SU-DHL-6 (cell line): ENCODE results near the gene PTCH1.

ENCODE experiments used
- H2AFZ ChIP-seq: fragments of 200-600 bp; sonication (generic); 2 replicates; pipeline ENCODE4 v1.6.1; 2014; ENCODE audit warnings: low read depth, mild to moderate bottlenecking, moderate library complexity, mixed read lengths, antibody characterized with exemption, low read length; ENCODE audit not compliant: severe bottlenecking
- H3F3A ChIP-seq: fragments of 200-600 bp; shearing (Covaris generic); 2 replicates; pipeline ENCODE4 v1.6.0; 2016; ENCODE audit warnings: antibody characterized with exemption, mild to moderate bottlenecking; ENCODE audit not compliant: insufficient read depth
- H3K27ac ChIP-seq: fragments of 200-600 bp; sonication (generic); 2 replicates; pipeline ENCODE4 v1.5.1; 2016; ENCODE audit warnings: low read depth, mild to moderate bottlenecking, low read length, moderate library complexity, mixed read lengths
- H3K27me3 ChIP-seq: fragments of 200-600 bp; sonication (generic), shearing (Covaris generic); 2 replicates; pipeline ENCODE4 v1.6.0; 2014; ENCODE audit warnings: mild to moderate bottlenecking, low read length
- H3K36me3 ChIP-seq: fragments of 200-600 bp; sonication (generic); 2 replicates; pipeline ENCODE4 v1.6.1; 2014; ENCODE audit warnings: mild to moderate bottlenecking, low read length, mixed read lengths
- H3K4me2 ChIP-seq: fragments of 300-600, 200-600 bp; shearing (Covaris generic), sonication (generic); 2 replicates; pipeline ENCODE4 v1.6.0; 2014; ENCODE audit warnings: low read length, low read depth, mild to moderate bottlenecking; ENCODE audit not compliant: poor library complexity, severe bottlenecking
- H3K4me3 ChIP-seq: fragments of 200-600 bp; sonication (generic); 2 replicates; pipeline ENCODE4 v1.5.1; 2014; ENCODE audit warnings: antibody characterized with exemption, low read length, mild to moderate bottlenecking, mixed read lengths; ENCODE audit not compliant: insufficient read depth, poor library complexity, severe bottlenecking
- H3K79me2 ChIP-seq: fragments of 200-600 bp; sonication (generic); 2 replicates; pipeline ENCODE4 v1.6.1; 2014; ENCODE audit warnings: mild to moderate bottlenecking, low read length, moderate library complexity; ENCODE audit not compliant: insufficient read depth
- H3K9ac ChIP-seq: fragments of 200-600 bp; sonication (generic); 2 replicates; pipeline ENCODE4 v1.7.0; 2014; ENCODE audit warnings: mild to moderate bottlenecking, low read length
- H3K9me2 ChIP-seq: fragments of 200-600 bp; sonication (generic); replicated peaks from 2 replicates; pipeline ENCODE4 v1.6.1; 2014; ENCODE audit warnings: low read length; ENCODE audit not compliant: insufficient read depth
- H3K9me3 ChIP-seq: fragments of 200-600 bp; sonication (generic); 2 replicates; pipeline ENCODE4 v1.6.1; 2014; ENCODE audit warnings: low read length, mixed read lengths; ENCODE audit not compliant: insufficient read depth
- H4K20me1 ChIP-seq: fragments of 200-600 bp; sonication (generic); 2 replicates; pipeline ENCODE4 v1.6.1; 2014; ENCODE audit warnings: low read depth, mild to moderate bottlenecking, antibody characterized with exemption, low read length, moderate library complexity, mixed read lengths
- CTCF ChIP-seq: fragments of 200-600 bp; sonication (generic); IDR thresholded peaks from one replicate; pipeline ENCODE4 v1.5.1; 2017; ENCODE audit warnings: antibody characterized with exemption, mild to moderate bottlenecking, low read length, moderate library complexity; ENCODE audit not compliant: insufficient read depth, poor library complexity, severe bottlenecking
- EZH2phosphoT487 ChIP-seq: fragments of 200-600 bp; sonication (generic), shearing (Covaris generic); conservative IDR thresholded peaks from 2 replicates; pipeline ENCODE4 v1.6.1; 2018; ENCODE audit warnings: mild to moderate bottlenecking, antibody characterized with exemption, low read length, moderate library complexity, mixed read lengths

PTCH1 gene

GRCh38 chr9:95438561-95439357 is 78.0 kb downstream of the PTCH1 start:
- TF ChIP-seq EZH2phosphoT487 (no peak), CTCF (no peak)
- no peak overlapping the region for H3K27ac ChIP-seq
- no peaks in the 10 kb centered on the region for H3K9me2 ChIP-seq
- no peaks in the 10 kb centered on the region for H3K9me3 ChIP-seq
- H3K4me2 ChIP-seq, result no peak overlapping the region
- no peaks in the 10 kb centered on the region for H3K79me2 ChIP-seq
- H3F3A ChIP-seq, result 0 out of 2 replicates have a peak, but pooled peaks cover 3% of the 10 kb centered on the region
- H3K4me3 ChIP-seq, result no peak overlapping the region
- no peaks in the 10 kb centered on the region for H3K27me3 ChIP-seq
- H3K36me3 ChIP-seq, result no peaks in the 10 kb centered on the region
- no peaks in the 10 kb centered on the region for H4K20me1 ChIP-seq
- no peak overlapping the region for H3K9ac ChIP-seq
- H2AFZ ChIP-seq, result no peak overlapping the region

- H3K4me2 ChIP-seq, result no peak overlapping the region
- no peak overlapping the region for H3K4me3 ChIP-seq
- TF ChIP-seq CTCF (no peak), EZH2phosphoT487 (no peak)
- no peak overlapping the region for H3K9ac ChIP-seq
- no peaks in the 10 kb centered on the region for H3K9me3 ChIP-seq
- H3F3A ChIP-seq, result no peaks in the 10 kb centered on the region
- H3K9me2 ChIP-seq, result no peaks in the 10 kb centered on the region
- H2AFZ ChIP-seq, result no peak overlapping the region
- no peaks in the 10 kb centered on the region for H3K36me3 ChIP-seq
- H3K27ac ChIP-seq, result no peak overlapping the region
- H3K79me2 ChIP-seq, result no peaks in the 10 kb centered on the region
- H4K20me1 ChIP-seq, result no peaks in the 10 kb centered on the region
- H3K27me3 ChIP-seq, result no peaks in the 10 kb centered on the region
Observed at GRCh38 chr9:95437559-95437958, 79.2 kb downstream of the PTCH1 start.

- Histone ChIP-seq H3K36me3 (no peaks in the 10 kb centered on the region), H3F3A (no peaks in the 10 kb centered on the region), H3K27ac (no peak overlapping the region), H2AFZ (no peak overlapping the region), H3K9me2 (no peaks in the 10 kb centered on the region), H3K4me3 (no peak overlapping the region), H3K4me2 (no peak overlapping the region), H3K9ac (no peak overlapping the region), H3K27me3 (no peaks in the 10 kb centered on the region), H3K79me2 (no peaks in the 10 kb centered on the region), H4K20me1 (no peaks in the 10 kb centered on the region), H3K9me3 (no peaks in the 10 kb centered on the region)
- no peak for TF ChIP-seq CTCF
- no peak for TF ChIP-seq EZH2phosphoT487
Observed at GRCh38 chr9:95436416-95436815, 80.4 kb downstream of the PTCH1 start.
